Hepatocyte (in vitro differentiated cells): ENCODE results near the gene AGAP4. TPM values are rescaled to one million over a fixed set of nuclear protein-coding genes. Genes with fewer than 3 reads are reported as not detected.
"Not testable (repeated sequence)": the region's sequence is repeated elsewhere in the genome, so short reads cannot be mapped to it uniquely, and the experiment has no call there.

ENCODE experiments used
- DNase-seq: peaks from one replicate; pipeline ENCODE4 v3.0.0-alpha.2; 2016; ENCODE audit warnings: low spot score
- H2AFZ ChIP-seq: fragments of 200-600 bp; sonication (generic); 2 replicates; pipeline ENCODE4 v1.6.0; 2016; ENCODE audit warnings: antibody characterized with exemption, mild to moderate bottlenecking
- H3K27ac ChIP-seq: fragments of 200-600 bp; sonication (generic); 2 replicates; pipeline ENCODE4 v1.5.1; 2016; ENCODE audit warnings: mild to moderate bottlenecking
- H3K27me3 ChIP-seq: fragments of 200-600 bp; sonication (generic); 2 replicates; pipeline ENCODE4 v1.6.1; 2016
- H3K36me3 ChIP-seq: fragments of 200-600 bp; sonication (generic); replicated peaks from 2 replicates; pipeline ENCODE4 v1.5.1; 2016; ENCODE audit warnings: low read depth; ENCODE audit not compliant: insufficient read depth
- H3K4me1 ChIP-seq: fragments of 200-600 bp; sonication (generic); 2 replicates; pipeline ENCODE4 v1.5.1; 2016; ENCODE audit warnings: mild to moderate bottlenecking, moderate library complexity; ENCODE audit not compliant: insufficient read depth
- H3K4me2 ChIP-seq: fragments of 200-600 bp; sonication (generic); 2 replicates; pipeline ENCODE4 v1.6.0; 2016
- H3K4me3 ChIP-seq: fragments of 200-600 bp; sonication (generic); 2 replicates; pipeline ENCODE4 v1.5.1; 2016; ENCODE audit warnings: mild to moderate bottlenecking
- H3K79me2 ChIP-seq: fragments of 200-600 bp; sonication (generic); 2 replicates; pipeline ENCODE4 v1.6.0; 2017; ENCODE audit warnings: mild to moderate bottlenecking
- H3K9me2 ChIP-seq: fragments of 200-600 bp; sonication (generic); replicated peaks from 2 replicates; pipeline ENCODE4 v1.6.0; 2017; ENCODE audit warnings: mild to moderate bottlenecking; ENCODE audit not compliant: insufficient read depth
- H3K9me3 ChIP-seq: fragments of 200-600 bp; sonication (generic); 2 replicates; pipeline ENCODE4 v1.5.1; 2016; ENCODE audit warnings: low read depth, mild to moderate bottlenecking
- H4K20me1 ChIP-seq: fragments of 200-600 bp; sonication (generic); 2 replicates; pipeline ENCODE4 v1.6.0; 2016; ENCODE audit warnings: mild to moderate bottlenecking; ENCODE audit not compliant: insufficient read depth, poor library complexity, severe bottlenecking
- WGBS: methylation state at CpG from one replicate; pipeline ENCODE4 v1.1.6; 2016; ENCODE audit warnings: low lambda C conversion rate; ENCODE audit errors: missing lambda C conversion rate; 5-methylcytosine and 5-hydroxymethylcytosine counted together
- polyA plus RNA-seq: library from polyadenylated mRNA; unstranded; fragments of >200 nt; fragmentation: Nextera tagmentation; extraction: Ambion mirVana; gene quantifications from 2 replicates; pipeline ENCODE4 v1.2.1, GENCODE V29; 2016
- small RNA-seq: library from RNA; depleted of rRNA; stranded (forward); fragments of <200 nt; gene quantifications from one replicate; pipeline ENCODE3, GENCODE V24; 2014
- total RNA-seq: library from RNA; depleted of rRNA; stranded (reverse); fragments of >200 nt; gene quantifications from 2 replicates; pipeline ENCODE4 v1.2.3, GENCODE V29; 2014

Gene AGAP4
- total and polyA plus RNA-seq, 2 experiments from 2014 or later = 5.6 to 6.4 TPM

GRCh38 chr10:45786217-45786616, 61.1 kb downstream of the AGAP4 start:
- not testable (repeated sequence) for H3K4me1 ChIP-seq, DNase-seq, H3K4me3 ChIP-seq, H3K79me2 ChIP-seq, H4K20me1 ChIP-seq, H3K27me3 ChIP-seq, H3K9me2 ChIP-seq, H3K36me3 ChIP-seq, H3K9me3 ChIP-seq, H2AFZ ChIP-seq, H3K27ac ChIP-seq, H3K4me2 ChIP-seq
- 91% methylated on average over 1 of the region's 1 CpG for WGBS

Small RNAs within 50 kb of the gene (small RNA-seq; reads per million reads assigned to genes)
- not detected for gene AC012044.1
- not detected for gene RNA5SP310

Other genes with a start within 250 kb of the AGAP4 start
- 12.0 and 12.7 TPM in 2 replicates for gene ZFAND4, start 174.7 kb downstream of the AGAP4 start, total RNA-seq
- gene ZFAND4, start 174.7 kb downstream of the AGAP4 start, polyA plus RNA-seq = 4.9 and 8.6 TPM in 2 replicates
- gene WASHC2C, start 120.2 kb downstream of the AGAP4 start, total RNA-seq = 37.1 and 38.4 TPM in 2 replicates
- gene WASHC2C, start 120.2 kb downstream of the AGAP4 start, polyA plus RNA-seq = 27.0 and 30.6 TPM in 2 replicates
- 76.4 and 80.7 TPM in 2 replicates for gene TIMM23, start 125.0 kb upstream of the AGAP4 start, total RNA-seq
- 122 and 144 TPM in 2 replicates for gene TIMM23, start 125.0 kb upstream of the AGAP4 start, polyA plus RNA-seq
- gene NCOA4, start 183.1 kb upstream of the AGAP4 start, total RNA-seq = 171 and 174 TPM in 2 replicates
- 66.9 and 81.8 TPM in 2 replicates for gene NCOA4, start 183.1 kb upstream of the AGAP4 start, polyA plus RNA-seq
- gene MSMB, start 198.8 kb upstream of the AGAP4 start, total RNA-seq = 2.2 and 2.7 TPM in 2 replicates
- 10.0 and 11.0 TPM in 2 replicates for gene MSMB, start 198.8 kb upstream of the AGAP4 start, polyA plus RNA-seq